GM19463 (cell line): ENCODE measurements around the gene CDC45.

Experiments used
- ATAC-seq: cut with Tn5 transposase; IDR thresholded peaks from one replicate; pipeline ENCODE4 v1.9.1; 2021; ENCODE audit warnings: mild to moderate bottlenecking, moderate library complexity; ENCODE audit not compliant: unreplicated experiment

CDC45 gene

GRCh38 chr22:19553201-19553600, 73.5 kb downstream of the CDC45 start:
- ATAC-seq = no peak

- ATAC-seq = no peak
These were observed 75.2 kb downstream of the CDC45 start for GRCh38 chr22:19554834-19555404.

GRCh38 chr22:19555651-19556050, 75.9 kb downstream of the CDC45 start:
- ATAC-seq = no peak

- no peak for ATAC-seq
These were observed 77.3 kb downstream of the CDC45 start for GRCh38 chr22:19556963-19557545.

GRCh38 chr22:19559324-19559811, 79.6 kb downstream of the CDC45 start:
- no peak for ATAC-seq

GRCh38 chr22:19559956-19560355, 80.2 kb downstream of the CDC45 start:
- ATAC-seq = no peak

GRCh38 chr22:19565382-19566278, 85.9 kb downstream of the CDC45 start:
- ATAC-seq = no peak

- no peak for ATAC-seq
These were observed 86.8 kb downstream of the CDC45 start for GRCh38 chr22:19566279-19567156.

- ATAC-seq = no peak
These were observed 87.7 kb downstream of the CDC45 start for GRCh38 chr22:19567157-19568009.

GRCh38 chr22:19568337-19569275, 88.9 kb downstream of the CDC45 start:
- ATAC-seq = no peak

GRCh38 chr22:19569276-19569640, 89.5 kb downstream of the CDC45 start:
- ATAC-seq = no peak

- no peak for ATAC-seq
These were observed 90.3 kb downstream of the CDC45 start for GRCh38 chr22:19569976-19570375.
